GM18867 (cell line): ENCODE data around the gene NCOA5.
A peak's percentile ranks its signal among the peaks of the same experiment; 100 is the strongest.
"Not testable (repeated sequence)": the region's sequence is repeated elsewhere in the genome, so short reads cannot be mapped to it uniquely, and the experiment has no call there.

Experiments used
- ATAC-seq: cut with Tn5 transposase; IDR thresholded peaks from one replicate; pipeline ENCODE4 v1.9.1; 2021; ENCODE audit warnings: mild to moderate bottlenecking, moderate library complexity; ENCODE audit not compliant: unreplicated experiment

The NCOA5 gene

DNA sequence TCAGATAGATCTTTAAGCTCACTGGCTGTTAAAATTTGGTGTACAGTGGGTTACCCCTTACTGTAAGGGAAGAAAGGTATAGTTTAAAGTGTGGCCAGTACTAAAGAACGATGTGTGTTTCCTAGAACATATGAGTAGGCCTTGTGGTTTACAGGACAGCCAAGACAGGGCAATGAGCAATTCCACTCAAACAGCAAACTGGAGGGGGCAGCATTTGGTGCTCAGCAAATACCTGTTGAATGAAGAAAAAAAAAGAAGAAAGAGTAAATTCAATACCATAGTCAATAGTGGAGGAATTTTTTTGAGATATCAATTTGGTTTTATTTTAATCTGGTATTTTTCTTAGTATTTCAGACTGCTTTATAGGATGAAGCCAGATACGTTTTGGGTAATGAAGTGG, 3.8 kb upstream of the NCOA5 start:
- ATAC-seq, result no peak

DNA sequence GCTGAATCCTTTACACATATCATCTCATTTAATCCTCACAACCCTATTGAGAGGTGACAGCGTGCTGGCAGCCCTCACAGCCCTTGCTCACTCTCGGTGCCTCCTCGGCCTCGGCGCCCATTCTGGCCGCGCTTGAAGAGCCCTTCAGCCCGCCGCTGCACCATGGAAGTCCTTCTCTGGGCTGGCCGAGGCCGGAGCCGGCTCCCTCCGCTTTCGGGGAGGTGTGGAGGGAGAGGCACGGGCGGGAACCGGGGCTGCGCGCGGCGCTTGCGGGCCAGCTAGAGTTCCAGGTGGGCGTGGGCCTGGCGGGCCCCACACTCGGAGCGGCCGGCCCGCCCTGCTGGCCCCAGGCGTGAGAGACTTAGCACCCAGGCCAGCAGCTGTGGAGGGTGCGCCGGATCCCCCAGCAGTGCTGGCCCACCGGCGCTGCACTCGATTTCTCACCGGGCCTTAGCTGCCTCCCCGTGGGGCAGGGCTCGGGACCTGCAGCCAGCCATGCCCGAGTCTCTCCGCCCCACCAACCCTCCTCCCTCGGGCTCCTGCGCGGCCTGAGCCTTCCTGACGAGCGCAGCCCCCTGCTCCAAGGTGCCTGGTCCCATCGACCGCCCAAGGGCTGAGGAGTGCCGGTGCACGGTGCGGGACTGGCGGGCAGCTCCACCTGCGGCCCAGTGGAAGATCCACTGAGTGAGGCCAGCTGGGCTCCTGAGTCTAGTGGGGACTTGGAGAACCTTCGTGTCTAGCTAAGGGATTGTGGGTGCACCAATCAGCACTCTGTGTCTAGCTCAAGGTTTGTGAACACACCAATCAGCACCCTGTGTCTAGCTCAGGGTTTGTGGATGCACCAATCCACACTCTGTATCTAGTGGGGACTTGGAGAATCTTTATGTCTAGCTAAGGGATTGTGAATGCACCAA, 2.1 kb upstream of the NCOA5 start:
- not testable (repeated sequence) for ATAC-seq

DNA sequence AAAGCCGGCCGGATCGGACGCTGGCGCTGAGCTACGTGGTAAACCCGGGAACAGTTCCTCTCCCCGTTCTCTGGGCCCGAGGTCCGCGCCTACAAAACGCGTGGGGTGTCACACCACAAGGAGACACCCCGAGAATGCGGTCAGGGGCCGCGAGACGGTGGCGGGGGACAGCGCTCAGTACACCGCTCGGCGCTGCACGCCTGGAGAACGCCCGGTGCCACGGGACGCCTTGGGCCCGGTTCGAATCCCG, 670 bp downstream of the NCOA5 start:
- ATAC-seq, result peak; percentile 24

DNA sequence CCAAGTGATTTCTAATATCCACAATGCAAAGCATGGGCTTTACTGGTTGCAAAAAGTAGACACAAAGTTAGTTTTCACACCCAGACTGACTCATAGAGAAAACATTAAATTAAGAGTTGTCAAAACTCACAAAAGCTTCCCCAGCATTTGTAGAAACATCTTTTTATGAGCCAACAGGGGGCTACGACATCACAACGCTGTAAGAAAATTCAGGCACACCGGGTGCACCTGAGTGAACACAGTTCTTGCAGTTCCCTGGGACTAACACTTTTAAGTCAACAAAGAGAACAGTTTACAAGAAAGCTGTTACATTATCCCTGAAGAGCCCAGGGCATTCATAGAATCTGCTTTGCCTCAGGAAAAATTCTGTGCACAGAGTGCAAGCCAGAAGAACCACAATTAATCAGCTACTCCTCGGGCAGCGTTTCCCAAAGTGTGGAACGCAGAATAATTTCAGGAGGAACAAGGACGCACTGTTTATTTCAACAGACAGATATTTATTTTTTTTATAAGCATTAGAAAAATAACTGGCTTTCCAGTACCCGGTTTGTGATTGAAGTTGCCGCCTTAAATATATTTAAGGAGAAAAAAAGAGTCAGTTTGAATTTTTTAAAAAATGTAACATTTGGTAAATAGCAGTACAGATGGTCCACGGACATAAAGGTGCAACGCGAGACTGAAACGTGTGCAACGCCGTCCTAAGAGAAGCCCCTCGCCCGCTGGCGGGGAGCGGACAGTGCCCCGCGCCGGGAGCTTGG, 1.2 kb downstream of the NCOA5 start:
- no peak for ATAC-seq

DNA sequence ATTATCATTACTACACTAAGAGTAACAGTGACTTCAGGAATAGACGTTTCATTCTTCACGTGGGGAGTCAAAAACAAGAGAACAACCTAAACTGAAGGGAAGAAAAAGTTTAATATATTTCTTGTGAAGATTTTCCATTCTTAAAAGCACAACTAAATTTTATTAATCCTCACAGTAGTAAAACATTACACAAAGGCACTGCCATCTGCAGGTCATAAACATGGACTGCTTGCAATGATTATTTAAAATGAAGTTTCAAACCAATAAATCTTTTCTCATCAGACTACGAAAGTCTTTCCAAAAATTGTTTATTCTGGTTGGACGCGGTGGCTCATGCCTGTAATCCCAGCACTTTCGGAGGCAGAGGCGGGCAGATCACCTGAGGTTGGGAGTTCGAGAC, 2.6 kb downstream of the NCOA5 start:
- ATAC-seq, result no peak

DNA sequence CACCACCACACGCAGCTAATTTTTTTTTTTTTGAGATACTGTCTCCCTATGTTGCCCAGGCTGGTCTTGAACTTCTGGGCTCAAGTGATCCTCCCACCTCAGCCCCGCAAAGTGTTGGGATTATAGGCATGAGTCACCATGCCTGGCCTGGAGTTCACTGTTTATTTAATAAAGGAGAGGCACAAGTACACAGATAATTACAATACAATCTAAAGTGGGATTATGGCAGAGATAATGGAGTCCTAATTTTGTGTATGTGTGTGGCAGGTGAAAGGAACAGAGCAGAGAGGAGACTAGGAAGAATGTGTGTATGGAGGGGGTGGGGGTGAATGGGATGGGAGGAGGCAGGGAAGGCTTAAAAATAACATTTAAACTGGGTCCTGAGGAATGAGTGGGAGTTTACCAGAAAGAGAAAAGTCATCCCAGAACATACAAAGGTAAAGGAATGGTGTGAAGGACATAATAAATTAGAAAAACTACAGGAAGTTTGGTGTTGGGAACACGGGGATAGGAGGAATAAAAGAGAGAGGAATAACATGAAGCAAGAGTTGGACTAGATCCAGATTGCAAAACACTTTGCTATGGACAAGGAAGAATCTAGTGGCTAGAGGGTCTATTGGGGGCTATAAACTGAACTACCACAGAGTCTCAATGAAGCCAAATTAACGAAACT, 4.4 kb downstream of the NCOA5 start:
- no peak for ATAC-seq

DNA sequence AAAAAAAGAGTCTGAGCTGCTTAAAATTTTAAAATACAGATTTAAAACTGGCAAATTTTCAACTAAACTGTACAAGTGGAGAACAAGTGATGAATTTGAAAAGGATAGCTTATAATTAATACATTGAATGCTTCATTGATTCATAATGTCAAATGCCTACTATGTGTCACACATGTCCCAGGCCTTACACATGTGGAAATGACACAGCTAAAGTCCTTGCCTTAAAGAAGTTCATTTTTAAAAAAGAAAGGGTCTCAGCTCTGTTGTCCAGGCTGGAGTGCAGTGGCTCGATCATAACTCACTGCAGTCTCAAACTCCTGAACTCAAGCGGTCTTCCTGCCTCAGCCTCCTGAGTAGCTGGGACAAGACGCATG, 5.0 kb downstream of the NCOA5 start:
- no peak for ATAC-seq

DNA sequence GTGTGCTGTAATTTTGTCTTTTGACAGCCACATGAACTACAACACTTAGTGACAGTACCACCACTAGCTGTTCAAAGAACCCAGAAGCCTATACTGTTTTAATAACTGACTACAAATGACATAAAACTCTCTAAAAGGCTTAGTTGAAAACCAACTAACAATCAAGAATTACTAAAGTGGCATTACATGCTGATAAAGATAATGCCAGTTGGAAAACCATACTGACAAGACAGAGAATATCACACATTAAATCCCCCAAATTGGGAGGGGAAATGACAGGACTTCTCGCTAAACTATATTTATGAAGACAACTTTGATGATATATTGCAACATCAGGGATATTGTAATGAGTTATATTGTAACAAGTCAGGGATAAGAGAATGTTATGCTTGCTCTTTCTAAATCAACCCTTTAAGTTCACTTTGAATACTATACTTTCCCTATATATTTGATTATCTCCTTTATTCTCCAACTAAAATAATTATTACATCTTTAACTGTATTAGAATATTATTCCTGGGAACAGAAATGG, 6.2 kb downstream of the NCOA5 start:
- no peak for ATAC-seq

DNA sequence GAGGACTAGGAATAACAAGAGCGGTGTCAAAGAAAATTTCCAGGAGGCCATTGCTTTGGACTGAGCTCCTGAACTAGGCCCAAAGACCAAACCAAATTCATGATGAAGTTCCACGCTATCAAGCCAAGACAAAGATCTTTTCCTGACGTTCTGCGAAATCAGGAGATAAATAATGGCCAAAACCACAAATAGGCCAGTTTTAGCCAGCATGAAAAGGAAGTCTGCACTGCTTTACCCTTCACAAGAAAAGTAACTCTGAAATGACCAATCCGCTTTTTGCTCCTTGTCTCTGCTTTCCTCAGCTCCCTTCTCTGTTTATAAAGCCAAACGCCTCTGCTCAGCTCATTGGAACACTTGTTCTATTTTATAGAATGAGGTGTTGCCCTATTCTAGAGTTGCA, 6.7 kb downstream of the NCOA5 start:
- ATAC-seq, result no peak

DNA sequence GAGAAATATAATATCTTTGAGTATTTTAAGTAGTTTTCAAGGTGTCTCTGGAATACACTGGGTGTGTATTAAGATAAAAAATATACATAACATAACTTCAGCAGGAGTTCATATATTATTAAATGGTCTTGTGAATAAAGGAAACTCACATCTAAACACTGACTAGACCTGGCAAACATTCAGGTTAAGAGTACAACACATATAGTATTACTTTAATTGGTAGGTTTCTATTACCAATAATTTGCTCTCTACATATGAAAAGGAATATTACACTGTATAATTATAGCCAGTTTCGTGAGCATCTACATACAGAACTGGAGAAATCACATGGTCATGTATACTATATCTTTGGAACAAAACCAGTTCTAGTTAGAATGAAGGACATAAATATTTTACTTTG, 8.7 kb downstream of the NCOA5 start:
- no peak for ATAC-seq

DNA sequence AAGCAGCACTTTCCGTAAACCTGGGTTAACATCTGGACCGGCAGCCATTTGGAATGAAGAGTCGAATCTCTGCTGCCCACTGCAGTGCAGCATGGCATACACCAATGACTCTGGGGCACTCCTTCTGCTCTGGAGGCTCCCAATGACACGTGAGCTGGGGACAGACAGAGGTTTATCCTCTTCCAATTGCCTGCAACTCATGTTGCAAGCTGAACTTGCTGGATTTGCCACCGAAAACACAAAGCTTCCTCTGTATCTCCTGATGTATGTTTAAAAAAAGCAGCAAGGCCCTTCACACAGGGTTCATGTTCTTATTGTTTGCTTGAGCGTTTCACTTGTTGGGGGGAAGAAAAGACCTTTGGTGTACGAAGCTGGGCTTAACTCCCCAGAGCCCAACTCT, 10.8 kb downstream of the NCOA5 start:
- no peak for ATAC-seq

DNA sequence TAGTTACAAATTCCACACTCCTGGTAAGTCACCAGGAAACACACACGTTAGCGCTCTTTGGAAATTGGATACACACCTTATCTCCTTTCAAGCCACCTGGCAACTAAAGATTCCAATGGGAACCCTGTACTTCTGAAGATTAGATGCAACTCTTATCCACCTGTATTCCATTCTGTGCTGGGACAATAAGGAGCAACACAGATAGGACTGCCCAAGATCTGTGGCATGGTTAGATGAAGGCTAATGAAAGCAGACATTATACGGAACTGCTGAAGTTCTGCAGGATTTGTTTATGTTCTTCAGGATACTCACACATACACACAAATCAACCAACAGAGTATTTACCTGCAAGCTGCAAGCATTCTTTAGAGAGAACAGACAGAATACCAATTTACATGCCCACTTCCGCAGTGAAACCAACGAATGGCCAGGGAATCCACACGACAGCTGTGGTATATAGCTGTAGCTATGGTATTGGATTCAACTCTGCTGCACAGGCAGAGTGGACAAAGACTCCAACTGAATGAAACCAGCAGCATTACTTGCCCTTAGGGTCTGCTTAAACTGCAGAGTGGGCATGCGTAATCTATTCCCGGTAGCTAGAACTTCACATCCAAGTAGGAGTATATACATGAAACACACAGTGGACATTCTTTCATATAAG, 12.0 kb downstream of the NCOA5 start:
- ATAC-seq, result no peak

DNA sequence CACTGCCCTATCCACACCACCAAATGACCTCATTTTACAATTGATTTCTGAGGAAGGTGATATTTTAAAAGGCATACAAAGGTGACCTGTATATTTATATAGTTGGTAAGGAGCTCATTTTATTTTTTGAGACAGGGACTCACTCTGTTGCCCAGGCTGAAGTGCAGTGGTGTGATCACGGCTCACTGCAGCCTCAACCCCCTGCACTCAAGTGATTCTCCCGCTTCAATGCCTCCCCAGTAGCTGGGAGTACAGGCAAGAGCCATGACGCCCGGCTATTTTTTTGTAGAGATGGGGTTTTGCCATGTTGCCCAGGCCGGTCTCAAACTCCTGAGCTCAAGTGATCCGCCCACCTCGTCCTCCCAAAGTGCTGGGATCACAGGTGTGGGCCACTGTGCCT, 13.0 kb downstream of the NCOA5 start:
- no peak for ATAC-seq

DNA sequence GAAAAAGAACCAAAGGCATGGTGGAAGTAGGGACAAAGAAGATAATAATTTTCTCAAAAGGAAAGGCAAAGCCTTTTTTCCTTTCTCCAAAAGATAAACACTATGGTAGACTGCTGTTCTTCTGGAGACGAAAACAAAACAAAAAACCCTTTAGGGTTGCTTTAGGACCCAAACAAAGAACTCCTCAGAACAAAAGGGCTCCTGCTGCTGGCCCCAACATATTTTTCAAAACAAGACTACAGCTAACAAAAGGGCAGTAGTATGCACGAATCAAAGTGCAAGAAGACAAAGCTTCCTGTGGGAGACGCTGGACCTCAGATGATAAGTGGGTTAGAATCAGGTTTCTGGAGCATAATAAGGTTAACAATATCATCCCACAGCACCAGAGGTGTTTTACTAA, 15.8 kb downstream of the NCOA5 start:
- no peak for ATAC-seq

DNA sequence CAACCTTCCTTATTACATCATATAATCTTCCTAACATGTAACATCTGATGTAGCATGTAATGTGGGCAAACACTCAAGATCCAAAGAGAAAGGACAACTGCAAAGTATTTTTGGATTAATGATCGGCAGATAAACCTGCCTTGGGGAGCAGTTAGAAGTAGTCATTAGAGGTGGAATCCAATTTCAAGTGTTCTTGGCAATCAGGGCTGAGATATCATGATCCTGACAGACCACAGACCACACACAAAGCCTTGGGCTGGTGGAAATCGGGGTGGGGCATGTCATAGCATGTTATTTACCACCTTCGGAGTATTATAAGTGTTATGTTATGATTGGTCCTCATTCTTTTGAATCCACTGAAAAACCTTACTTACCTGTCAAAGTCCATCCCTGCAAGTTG, 16.3 kb downstream of the NCOA5 start:
- ATAC-seq, result no peak

DNA sequence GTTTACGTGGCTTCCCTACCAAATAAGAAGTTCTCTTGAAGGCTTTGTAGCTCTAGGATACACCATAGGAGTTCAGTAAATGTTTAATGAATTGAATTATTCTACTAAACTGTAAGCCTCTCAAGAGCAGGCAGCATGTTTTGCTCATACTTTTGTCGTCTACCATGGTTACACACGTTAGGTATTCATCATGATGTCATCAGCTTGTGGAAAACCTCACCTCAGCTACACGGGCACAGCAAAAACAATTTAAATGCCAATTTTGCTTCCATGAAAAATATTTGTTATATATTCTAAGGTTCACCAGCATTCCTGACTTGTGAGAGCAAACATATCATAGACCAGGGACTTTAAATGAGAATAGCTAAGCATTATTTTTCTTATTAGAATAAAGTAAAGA, 16.7 kb downstream of the NCOA5 start:
- ATAC-seq, result no peak

DNA sequence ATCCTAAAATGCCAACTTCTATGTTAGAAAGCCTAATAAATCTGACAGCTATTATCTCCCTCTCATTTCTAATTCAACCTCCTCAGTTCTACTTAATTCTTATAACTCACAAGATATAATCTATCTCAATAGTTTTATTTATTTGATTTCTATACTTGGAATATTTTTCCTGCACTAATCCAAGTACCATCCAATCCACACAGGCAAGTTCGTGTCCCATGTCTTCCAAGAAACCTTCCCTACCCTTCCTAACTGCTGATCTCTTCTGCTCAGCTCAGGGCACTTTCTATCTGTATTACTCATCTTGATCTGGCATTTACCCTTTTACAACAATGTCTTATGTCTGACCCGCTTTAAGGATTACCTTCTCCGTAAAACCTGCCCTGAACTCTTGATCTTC, 18.2 kb downstream of the NCOA5 start:
- ATAC-seq, result no peak

DNA sequence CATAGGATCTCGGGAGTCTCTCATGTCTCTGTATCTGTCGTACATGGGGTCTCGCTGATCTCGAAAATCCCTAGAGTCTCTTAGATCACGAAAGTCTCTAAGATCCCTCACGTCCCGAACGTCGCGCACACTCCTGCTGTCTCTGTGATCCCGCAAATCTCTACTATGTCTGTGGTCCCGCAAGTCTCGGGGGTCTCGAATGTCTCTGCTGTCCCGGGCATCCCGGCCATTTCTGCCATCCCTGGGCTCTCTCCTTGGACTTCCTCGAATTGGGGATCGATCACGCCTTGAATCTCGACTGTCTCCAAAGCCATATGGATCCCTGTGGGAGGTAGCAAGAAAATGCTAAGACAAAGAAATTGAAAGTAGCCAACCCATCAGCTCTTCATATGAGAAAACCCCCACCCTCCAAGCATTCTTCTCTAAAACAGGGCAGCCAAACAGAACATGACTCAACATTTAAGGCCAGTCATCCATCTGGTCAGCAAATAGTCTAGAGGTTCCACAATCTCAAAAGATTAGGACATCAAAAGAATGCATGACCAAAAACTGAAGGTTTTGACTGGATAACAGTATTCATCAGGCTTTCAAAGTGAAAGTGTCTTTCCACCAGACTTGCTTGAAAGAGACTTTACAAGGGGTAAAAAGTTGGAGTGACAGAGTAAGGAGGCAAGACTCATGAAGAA, 19.4 kb downstream of the NCOA5 start:
- ATAC-seq, result no peak

DNA sequence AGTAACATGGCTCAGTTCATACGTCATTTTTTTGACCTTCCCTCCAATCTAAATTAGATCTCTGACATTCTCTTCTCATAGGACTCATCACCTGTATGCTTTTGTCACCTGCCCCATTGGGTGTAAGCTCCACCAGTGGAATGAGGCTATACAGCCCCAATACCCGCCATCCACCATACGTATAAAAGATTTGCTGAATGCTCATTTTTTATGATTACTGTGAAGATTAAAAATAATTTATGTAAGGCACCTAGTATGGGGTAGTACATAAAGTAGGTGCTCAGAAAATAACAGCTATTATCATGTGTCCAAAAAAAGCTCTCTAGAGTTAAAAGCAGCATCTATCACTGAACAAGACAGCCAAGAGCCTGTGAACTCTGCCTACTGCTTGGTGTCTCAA, 24.1 kb downstream of the NCOA5 start:
- no peak for ATAC-seq

DNA sequence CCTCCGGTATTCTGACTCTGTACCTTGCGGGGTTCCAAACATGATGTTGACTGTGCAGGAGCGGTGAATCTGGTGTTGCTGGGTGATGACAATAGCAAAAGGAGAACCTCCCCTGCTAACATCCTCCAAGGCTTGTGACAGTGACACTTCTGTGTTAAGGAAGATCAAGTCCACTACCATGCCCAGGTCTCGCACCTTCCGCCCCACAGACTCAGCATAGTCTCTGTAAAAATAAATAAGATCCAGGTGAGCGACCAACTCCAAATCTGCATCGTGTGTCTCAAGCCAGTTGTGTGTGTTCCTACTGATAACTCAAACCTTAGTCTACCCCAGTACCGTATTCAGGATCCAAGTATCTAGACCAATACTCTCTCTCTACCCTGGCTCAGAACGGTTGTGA, 24.8 kb downstream of the NCOA5 start:
- no peak for ATAC-seq

DNA sequence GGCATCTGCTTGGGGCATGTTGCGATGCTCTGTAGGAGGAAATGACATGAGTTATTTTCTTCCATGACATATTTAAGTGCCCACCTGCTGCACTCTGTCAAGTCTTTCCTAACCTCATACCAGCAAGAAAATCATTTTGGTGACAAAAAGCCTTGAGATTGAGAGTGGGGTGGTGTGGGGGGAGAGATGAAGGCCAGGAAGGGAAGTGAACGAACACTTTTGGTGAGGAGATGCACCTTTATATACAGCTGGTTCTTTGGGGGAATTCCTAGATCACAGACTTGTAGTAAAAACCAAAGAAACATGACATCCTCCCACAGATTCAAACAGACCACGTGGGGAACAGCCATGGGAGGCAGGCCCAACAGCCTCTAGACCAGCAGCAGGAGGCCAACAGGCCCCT, 26.1 kb downstream of the NCOA5 start:
- no peak for ATAC-seq
